Neural cell (in vitro differentiated cells): ENCODE results near the gene VSIG10L. TPM values are rescaled to one million over a fixed set of nuclear protein-coding genes. Genes with fewer than 3 reads are reported as not detected.

Source experiments
- H2AFZ ChIP-seq: fragments of 200-600, 300-800 bp; sonication (generic), shearing (Covaris generic); 2 replicates; pipeline ENCODE4 v1.6.0; 2014; ENCODE audit warnings: low read depth, mild to moderate bottlenecking, antibody characterized with exemption, low read length, moderate library complexity
- H3F3A ChIP-seq: fragments of 200-600 bp; shearing (Covaris generic); 2 replicates; pipeline ENCODE4 v1.6.1; 2016; ENCODE audit warnings: mild to moderate bottlenecking, moderate library complexity, mixed read lengths, antibody characterized with exemption, low read length; ENCODE audit not compliant: insufficient read depth, poor library complexity, severe bottlenecking
- H3K27ac ChIP-seq: fragments of 200-600, 300-800 bp; sonication (generic), shearing (Covaris generic); 2 replicates; pipeline ENCODE4 v1.5.1; 2014; ENCODE audit warnings: mild to moderate bottlenecking, low read length, moderate library complexity
- H3K27me3 ChIP-seq: fragments of 300-800, 200-600 bp; sonication (generic), shearing (Covaris generic); 2 replicates; pipeline ENCODE4 v1.6.0; 2014; ENCODE audit warnings: mild to moderate bottlenecking, low read depth, low read length, moderate library complexity; ENCODE audit not compliant: insufficient read depth
- H3K36me3 ChIP-seq: fragments of 300-800, 200-600 bp; sonication (generic), shearing (Covaris generic); 2 replicates; pipeline ENCODE4 v1.5.1; 2014; ENCODE audit warnings: mild to moderate bottlenecking, antibody characterized with exemption, low read length, moderate library complexity; ENCODE audit not compliant: insufficient read depth
- H3K4me2 ChIP-seq: fragments of 300-800, 200-600 bp; sonication (generic), shearing (Covaris generic); 2 replicates; pipeline ENCODE4 v1.6.0; 2014; ENCODE audit warnings: mild to moderate bottlenecking, low read length
- H3K4me3 ChIP-seq: fragments of 300-800, 200-600 bp; sonication (generic), shearing (Covaris generic); 2 replicates; pipeline ENCODE4 v1.5.1; 2014; ENCODE audit warnings: mild to moderate bottlenecking, low read length, moderate library complexity
- H3K79me2 ChIP-seq: fragments of 200-600 bp; shearing (Covaris generic); replicated peaks from 2 replicates; pipeline ENCODE4 v1.6.0; 2014; ENCODE audit warnings: mild to moderate bottlenecking, low read length, moderate library complexity; ENCODE audit not compliant: insufficient read depth
- H3K9ac ChIP-seq: fragments of 300-800, 200-600 bp; sonication (generic), shearing (Covaris generic); 2 replicates; pipeline ENCODE4 v1.6.1; 2016; ENCODE audit warnings: mild to moderate bottlenecking, low read length, mixed read lengths
- H3K9me2 ChIP-seq: fragments of 200-600 bp; shearing (Covaris generic); 2 replicates; pipeline ENCODE4 v1.6.1; 2016; ENCODE audit warnings: mild to moderate bottlenecking, low read length, mixed read lengths; ENCODE audit not compliant: insufficient read depth
- H3K9me3 ChIP-seq: fragments of 200-600, 300-800 bp; sonication (generic), shearing (Covaris generic); 2 replicates; pipeline ENCODE4 v1.6.1; 2016; ENCODE audit warnings: mild to moderate bottlenecking, mixed run types, low read length, moderate library complexity, mixed read lengths
- H4K20me1 ChIP-seq: fragments of 200-600 bp; shearing (Covaris generic); 2 replicates; pipeline ENCODE4 v1.6.1; 2016; ENCODE audit warnings: mild to moderate bottlenecking, mixed run types; ENCODE audit not compliant: insufficient read depth
- EP300 ChIP-seq: fragments of 450-650 bp; conservative IDR thresholded peaks from 2 replicates; pipeline ENCODE4 v1.6.1; 2014; ENCODE audit warnings: antibody characterized with exemption, mild to moderate bottlenecking, moderate library complexity; ENCODE audit not compliant: poor library complexity, severe bottlenecking
- EZH2 ChIP-seq: fragments of 200-600, 300-800 bp; shearing (Covaris generic), sonication (generic); IDR thresholded peaks from 2 replicates; pipeline ENCODE4 v1.6.1; 2014; ENCODE audit warnings: antibody characterized with exemption, low read length, borderline replicate concordance, mild to moderate bottlenecking; ENCODE audit not compliant: insufficient read depth, poor library complexity, severe bottlenecking
- MXI1 ChIP-seq: fragments of 450-650 bp; conservative IDR thresholded peaks from 2 replicates; pipeline ENCODE4 v1.6.1; 2014; ENCODE audit warnings: antibody characterized with exemption, mild to moderate bottlenecking; ENCODE audit not compliant: poor library complexity, severe bottlenecking
- POLR2AphosphoS5 ChIP-seq: IDR thresholded peaks from 2 replicates; pipeline ENCODE4 v1.6.1; 2012
- RAD21 ChIP-seq: fragments of 450-650 bp; conservative IDR thresholded peaks from 2 replicates; pipeline ENCODE4 v1.6.1; 2014; ENCODE audit warnings: antibody characterized with exemption, mild to moderate bottlenecking, moderate library complexity
- SMC3 ChIP-seq: fragments of 450-650 bp; conservative IDR thresholded peaks from 2 replicates; pipeline ENCODE4 v1.6.1; 2014; ENCODE audit warnings: antibody characterized with exemption, mild to moderate bottlenecking, moderate library complexity; ENCODE audit not compliant: poor library complexity
- TAF1 ChIP-seq: IDR thresholded peaks from 2 replicates; pipeline ENCODE4 v1.6.1; 2012; ENCODE audit warnings: low read depth
- polyA plus RNA-seq: library from polyadenylated mRNA; depleted of rRNA; stranded (reverse); fragments of >200 nt; gene quantifications from 2 replicates; pipeline ENCODE4 v1.2.3, GENCODE V29; 2014
- TF ChIP-seq, protein P1 (sequence below): IDR thresholded peaks from 2 replicates; pipeline ENCODE4 v1.6.1; 2012; ENCODE audit warnings: borderline replicate concordance
- TF ChIP-seq, protein P2 (sequence below): fragments of 450-650 bp; IDR thresholded peaks from 2 replicates; pipeline ENCODE4 v1.5.1; 2014; ENCODE audit warnings: antibody characterized with exemption, mild to moderate bottlenecking, moderate library complexity; ENCODE audit not compliant: poor library complexity, severe bottlenecking

VSIG10L gene
- polyA plus RNA-seq, 1 donor from 2014 or later = 2.3 TPM

DNA sequence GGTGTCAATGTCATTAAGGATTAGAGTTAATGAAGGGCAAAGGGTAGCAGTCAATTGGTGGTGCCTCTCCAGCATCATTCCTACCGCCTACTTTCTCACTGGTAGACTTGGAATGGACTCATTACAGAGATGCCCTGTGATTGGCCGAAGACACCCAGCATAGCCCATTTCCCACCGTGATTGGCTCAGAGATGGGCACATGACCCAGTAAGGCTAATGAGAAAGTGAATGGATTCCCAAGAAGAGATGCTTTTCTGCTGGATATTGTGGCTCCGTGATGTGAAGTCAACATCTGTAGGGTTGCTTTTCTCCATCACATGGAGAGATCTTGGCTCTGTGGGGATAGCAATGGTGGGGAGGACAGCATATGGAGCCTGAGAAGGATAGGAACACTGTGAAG, 11.6 kb downstream of the VSIG10L start:
- no peak overlapping the region for H2AFZ ChIP-seq
- no peaks in the 10 kb centered on the region for H3K9me2 ChIP-seq
- H3K36me3 ChIP-seq = peaks cover 10% of the 10 kb centered on the region
- H3K4me2 ChIP-seq = no peak overlapping the region
- no peaks in the 10 kb centered on the region for H3K27me3 ChIP-seq
- H4K20me1 ChIP-seq = no peaks in the 10 kb centered on the region
- H3K27ac ChIP-seq = no peak overlapping the region
- TF ChIP-seq RAD21 = no peak
- no peak for TF ChIP-seq MXI1
- no peak for TF ChIP-seq EP300
- TF ChIP-seq EZH2 = no peak
- TF ChIP-seq TAF1 = no peak
- TF ChIP-seq SMC3 = no peak
- no peak for TF ChIP-seq POLR2AphosphoS5
- TF ChIP-seq, protein P1, sequence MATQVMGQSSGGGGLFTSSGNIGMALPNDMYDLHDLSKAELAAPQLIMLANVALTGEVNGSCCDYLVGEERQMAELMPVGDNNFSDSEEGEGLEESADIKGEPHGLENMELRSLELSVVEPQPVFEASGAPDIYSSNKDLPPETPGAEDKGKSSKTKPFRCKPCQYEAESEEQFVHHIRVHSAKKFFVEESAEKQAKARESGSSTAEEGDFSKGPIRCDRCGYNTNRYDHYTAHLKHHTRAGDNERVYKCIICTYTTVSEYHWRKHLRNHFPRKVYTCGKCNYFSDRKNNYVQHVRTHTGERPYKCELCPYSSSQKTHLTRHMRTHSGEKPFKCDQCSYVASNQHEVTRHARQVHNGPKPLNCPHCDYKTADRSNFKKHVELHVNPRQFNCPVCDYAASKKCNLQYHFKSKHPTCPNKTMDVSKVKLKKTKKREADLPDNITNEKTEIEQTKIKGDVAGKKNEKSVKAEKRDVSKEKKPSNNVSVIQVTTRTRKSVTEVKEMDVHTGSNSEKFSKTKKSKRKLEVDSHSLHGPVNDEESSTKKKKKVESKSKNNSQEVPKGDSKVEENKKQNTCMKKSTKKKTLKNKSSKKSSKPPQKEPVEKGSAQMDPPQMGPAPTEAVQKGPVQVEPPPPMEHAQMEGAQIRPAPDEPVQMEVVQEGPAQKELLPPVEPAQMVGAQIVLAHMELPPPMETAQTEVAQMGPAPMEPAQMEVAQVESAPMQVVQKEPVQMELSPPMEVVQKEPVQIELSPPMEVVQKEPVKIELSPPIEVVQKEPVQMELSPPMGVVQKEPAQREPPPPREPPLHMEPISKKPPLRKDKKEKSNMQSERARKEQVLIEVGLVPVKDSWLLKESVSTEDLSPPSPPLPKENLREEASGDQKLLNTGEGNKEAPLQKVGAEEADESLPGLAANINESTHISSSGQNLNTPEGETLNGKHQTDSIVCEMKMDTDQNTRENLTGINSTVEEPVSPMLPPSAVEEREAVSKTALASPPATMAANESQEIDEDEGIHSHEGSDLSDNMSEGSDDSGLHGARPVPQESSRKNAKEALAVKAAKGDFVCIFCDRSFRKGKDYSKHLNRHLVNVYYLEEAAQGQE = no peak
- TF ChIP-seq, protein P2, sequence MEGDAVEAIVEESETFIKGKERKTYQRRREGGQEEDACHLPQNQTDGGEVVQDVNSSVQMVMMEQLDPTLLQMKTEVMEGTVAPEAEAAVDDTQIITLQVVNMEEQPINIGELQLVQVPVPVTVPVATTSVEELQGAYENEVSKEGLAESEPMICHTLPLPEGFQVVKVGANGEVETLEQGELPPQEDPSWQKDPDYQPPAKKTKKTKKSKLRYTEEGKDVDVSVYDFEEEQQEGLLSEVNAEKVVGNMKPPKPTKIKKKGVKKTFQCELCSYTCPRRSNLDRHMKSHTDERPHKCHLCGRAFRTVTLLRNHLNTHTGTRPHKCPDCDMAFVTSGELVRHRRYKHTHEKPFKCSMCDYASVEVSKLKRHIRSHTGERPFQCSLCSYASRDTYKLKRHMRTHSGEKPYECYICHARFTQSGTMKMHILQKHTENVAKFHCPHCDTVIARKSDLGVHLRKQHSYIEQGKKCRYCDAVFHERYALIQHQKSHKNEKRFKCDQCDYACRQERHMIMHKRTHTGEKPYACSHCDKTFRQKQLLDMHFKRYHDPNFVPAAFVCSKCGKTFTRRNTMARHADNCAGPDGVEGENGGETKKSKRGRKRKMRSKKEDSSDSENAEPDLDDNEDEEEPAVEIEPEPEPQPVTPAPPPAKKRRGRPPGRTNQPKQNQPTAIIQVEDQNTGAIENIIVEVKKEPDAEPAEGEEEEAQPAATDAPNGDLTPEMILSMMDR = no peak
- H3F3A ChIP-seq = no peaks in the 10 kb centered on the region
- no peak overlapping the region for H3K4me3 ChIP-seq
- no peak overlapping the region for H3K9ac ChIP-seq
- H3K79me2 ChIP-seq = no peaks in the 10 kb centered on the region
- H3K9me3 ChIP-seq = no peaks in the 10 kb centered on the region

DNA sequence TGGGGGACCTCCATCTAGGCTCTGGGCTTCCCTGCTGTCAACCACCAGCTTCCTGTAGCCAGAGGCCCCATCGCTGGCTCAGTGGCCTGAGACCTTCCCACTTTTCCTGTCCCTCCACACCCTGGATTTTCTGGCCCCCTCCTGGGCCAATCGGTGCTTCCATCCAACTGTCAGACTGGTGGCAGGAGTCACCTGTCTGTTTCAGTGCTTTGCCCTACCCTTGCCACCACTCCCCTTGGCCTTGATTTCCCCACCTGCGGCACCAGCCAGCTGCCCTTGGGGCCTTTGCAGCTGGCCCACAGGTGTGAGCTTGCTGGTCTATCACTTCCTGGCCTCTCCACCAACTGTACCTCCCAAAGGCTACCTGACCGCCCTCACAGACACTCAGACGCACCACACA, 12.5 kb downstream of the VSIG10L start:
- Histone ChIP-seq H3K79me2 (no peaks in the 10 kb centered on the region), H3K36me3 (peaks cover 10% of the 10 kb centered on the region), H2AFZ (no peak overlapping the region), H3K9me2 (no peaks in the 10 kb centered on the region), H3F3A (no peaks in the 10 kb centered on the region), H3K27me3 (no peaks in the 10 kb centered on the region), H3K4me3 (no peak overlapping the region), H3K9me3 (no peaks in the 10 kb centered on the region), H4K20me1 (no peaks in the 10 kb centered on the region), H3K4me2 (no peak overlapping the region), H3K27ac (no peak overlapping the region), H3K9ac (no peak overlapping the region)
- TF ChIP-seq EP300 = no peak
- no peak for TF ChIP-seq SMC3
- no peak for TF ChIP-seq POLR2AphosphoS5
- no peak for TF ChIP-seq TAF1
- TF ChIP-seq, protein P2 = no peak
- no peak for TF ChIP-seq MXI1
- no peak for TF ChIP-seq EZH2
- TF ChIP-seq, protein P1 = no peak
- TF ChIP-seq RAD21 = no peak
